Forelimb muscle (tissue), 1 donor: Measurements from ENCODE around the gene GPATCH1. TPM values are rescaled to one million over a fixed set of nuclear protein-coding genes. Genes with fewer than 3 reads are reported as not detected.

Experiments used
- DNase-seq: peaks from one replicate; pipeline ENCODE4 v3.0.0-alpha.2; 2013; ENCODE audit warnings: low read depth
- polyA plus RNA-seq: library from polyadenylated mRNA; unstranded; fragments of 120-200 nt; gene quantifications from one replicate; pipeline ENCODE4 v1.2.1, GENCODE V29; 2013; ENCODE audit not compliant: insufficient read length

The GPATCH1 gene
- polyA plus RNA-seq, 1 donor, result 7.6 TPM

GRCh38 chr19:33063753-33064457 lies 17.1 kb upstream of the GPATCH1 start:
- DNase-seq, result no peak

- no peak for DNase-seq
Measured at GRCh38 chr19:33064458-33064791, 16.6 kb upstream of the GPATCH1 start.

GRCh38 chr19:33064792-33065550 lies 16.0 kb upstream of the GPATCH1 start, which contains the start of gene RHPN2:
RHPN2 (minus strand) TSS chr19:33064888; CDS start chr19:33064852, 36 bp downstream.
- no peak for DNase-seq

- DNase-seq, result no peak
Measured at GRCh38 chr19:33066543-33066942, 14.4 kb upstream of the GPATCH1 start.

GRCh38 chr19:33067121-33067520 lies 13.9 kb upstream of the GPATCH1 start:
- no peak for DNase-seq

- no peak for DNase-seq
Measured at GRCh38 chr19:33071887-33072286, 9.1 kb upstream of the GPATCH1 start.

- no peak for DNase-seq
Measured at GRCh38 chr19:33075519-33075918, 5.5 kb upstream of the GPATCH1 start.

GRCh38 chr19:33085570-33086128 lies 4.7 kb downstream of the GPATCH1 start:
- DNase-seq, result no peak

- no peak for DNase-seq
Measured at GRCh38 chr19:33086955-33087354, 6.0 kb downstream of the GPATCH1 start.

GRCh38 chr19:33089010-33089409 lies 8.0 kb downstream of the GPATCH1 start:
- no peak for DNase-seq

GRCh38 chr19:33090179-33090578 lies 9.2 kb downstream of the GPATCH1 start:
- DNase-seq, result no peak

GRCh38 chr19:33093420-33094210 lies 12.6 kb downstream of the GPATCH1 start:
- no peak for DNase-seq

GRCh38 chr19:33094436-33095067 lies 13.6 kb downstream of the GPATCH1 start:
- no peak for DNase-seq

- DNase-seq, result no peak
Measured at GRCh38 chr19:33096005-33096404, 15.0 kb downstream of the GPATCH1 start.

- DNase-seq, result no peak
Measured at GRCh38 chr19:33098055-33098534, 17.1 kb downstream of the GPATCH1 start.

- DNase-seq, result no peak
Measured at GRCh38 chr19:33100894-33101644, 20.1 kb downstream of the GPATCH1 start.

- no peak for DNase-seq
Measured at GRCh38 chr19:33102893-33103292, 21.9 kb downstream of the GPATCH1 start.

- DNase-seq, result no peak
Measured at GRCh38 chr19:33108161-33108560, 27.2 kb downstream of the GPATCH1 start.

- DNase-seq, result no peak
Measured at GRCh38 chr19:33110137-33110910, 29.3 kb downstream of the GPATCH1 start.

- no peak for DNase-seq
Measured at GRCh38 chr19:33111587-33111986, 30.6 kb downstream of the GPATCH1 start.
